Nephron (organoid): Measurements from ENCODE around the gene TRABD.
A peak's percentile ranks its signal among the peaks of the same experiment; 100 is the strongest.

Experiments
- H3K27ac Mint-ChIP-seq, 3 experiments: 2 replicates each; pipeline ENCODE4 v1.8.0; 2020; ENCODE audit warnings: mixed read lengths in 3 of 3, mild to moderate bottlenecking in 2 of 3, moderate library complexity in 1 of 3
- H3K27me3 Mint-ChIP-seq: 2 replicates; pipeline ENCODE4 v1.8.0; 2021; ENCODE audit warnings: low read depth, mild to moderate bottlenecking, moderate library complexity, mixed read lengths
- H3K36me3 Mint-ChIP-seq: 2 replicates; pipeline ENCODE4 v1.8.0; 2020; ENCODE audit warnings: low read depth, mixed read lengths
- H3K4me1 Mint-ChIP-seq: 2 replicates; pipeline ENCODE4 v1.8.0; 2020; ENCODE audit warnings: mixed read lengths
- H3K4me3 Mint-ChIP-seq, 3 experiments: 2 replicates each; pipeline ENCODE4 v1.8.0; 2020; ENCODE audit warnings: mild to moderate bottlenecking in 3 of 3, mixed read lengths in 3 of 3, moderate library complexity in 2 of 3
- H3K9me3 Mint-ChIP-seq: 2 replicates; pipeline ENCODE4 v1.8.0; 2020; ENCODE audit warnings: mixed read lengths
- TF ChIP-seq, protein P1 (sequence below), 3 experiments: fragments of 200-600 bp; sonication (generic); IDR thresholded peaks; one replicate each; pipeline ENCODE4 v1.5.0; 2021; ENCODE audit warnings: antibody characterized with exemption in 3 of 3; ENCODE audit not compliant: unreplicated experiment in 3 of 3

TRABD gene

GRCh38 chr22:50140615-50141014 is 45.1 kb upstream of the TRABD start:
- no peak overlapping the region for H3K4me3 Mint-ChIP-seq
- H3K36me3 Mint-ChIP-seq, result no peaks in the 10 kb centered on the region
- TF ChIP-seq, protein P1, sequence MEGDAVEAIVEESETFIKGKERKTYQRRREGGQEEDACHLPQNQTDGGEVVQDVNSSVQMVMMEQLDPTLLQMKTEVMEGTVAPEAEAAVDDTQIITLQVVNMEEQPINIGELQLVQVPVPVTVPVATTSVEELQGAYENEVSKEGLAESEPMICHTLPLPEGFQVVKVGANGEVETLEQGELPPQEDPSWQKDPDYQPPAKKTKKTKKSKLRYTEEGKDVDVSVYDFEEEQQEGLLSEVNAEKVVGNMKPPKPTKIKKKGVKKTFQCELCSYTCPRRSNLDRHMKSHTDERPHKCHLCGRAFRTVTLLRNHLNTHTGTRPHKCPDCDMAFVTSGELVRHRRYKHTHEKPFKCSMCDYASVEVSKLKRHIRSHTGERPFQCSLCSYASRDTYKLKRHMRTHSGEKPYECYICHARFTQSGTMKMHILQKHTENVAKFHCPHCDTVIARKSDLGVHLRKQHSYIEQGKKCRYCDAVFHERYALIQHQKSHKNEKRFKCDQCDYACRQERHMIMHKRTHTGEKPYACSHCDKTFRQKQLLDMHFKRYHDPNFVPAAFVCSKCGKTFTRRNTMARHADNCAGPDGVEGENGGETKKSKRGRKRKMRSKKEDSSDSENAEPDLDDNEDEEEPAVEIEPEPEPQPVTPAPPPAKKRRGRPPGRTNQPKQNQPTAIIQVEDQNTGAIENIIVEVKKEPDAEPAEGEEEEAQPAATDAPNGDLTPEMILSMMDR (IDR thresholded peaks at IDR 0.05; ENCODE audit: unreplicated experiment in 3 of 3), result no peak

GRCh38 chr22:50141462-50141861 is 44.3 kb upstream of the TRABD start:
- Mint-ChIP-seq H3K4me1 (peaks cover 15% of the 10 kb centered on the region), H3K27ac (no peak overlapping the region), H3K4me3 (no peak overlapping the region), H3K36me3 (no peaks in the 10 kb centered on the region), H3K9me3 (peaks cover 3% of the 10 kb centered on the region), H3K27me3 (peaks cover 18% of the 10 kb centered on the region)
- TF ChIP-seq, protein P1 (IDR thresholded peaks at IDR 0.05; ENCODE audit: unreplicated experiment in 3 of 3), result no peak

More at GRCh38 chr22:50140615-50141014, 45.1 kb upstream of the TRABD start:
- peaks cover 18% of the 10 kb centered on the region for H3K27me3 Mint-ChIP-seq
- peaks cover 3% of the 10 kb centered on the region for H3K9me3 Mint-ChIP-seq
- no peak overlapping the region for H3K27ac Mint-ChIP-seq
- peaks cover 15% of the 10 kb centered on the region for H3K4me1 Mint-ChIP-seq

DNA sequence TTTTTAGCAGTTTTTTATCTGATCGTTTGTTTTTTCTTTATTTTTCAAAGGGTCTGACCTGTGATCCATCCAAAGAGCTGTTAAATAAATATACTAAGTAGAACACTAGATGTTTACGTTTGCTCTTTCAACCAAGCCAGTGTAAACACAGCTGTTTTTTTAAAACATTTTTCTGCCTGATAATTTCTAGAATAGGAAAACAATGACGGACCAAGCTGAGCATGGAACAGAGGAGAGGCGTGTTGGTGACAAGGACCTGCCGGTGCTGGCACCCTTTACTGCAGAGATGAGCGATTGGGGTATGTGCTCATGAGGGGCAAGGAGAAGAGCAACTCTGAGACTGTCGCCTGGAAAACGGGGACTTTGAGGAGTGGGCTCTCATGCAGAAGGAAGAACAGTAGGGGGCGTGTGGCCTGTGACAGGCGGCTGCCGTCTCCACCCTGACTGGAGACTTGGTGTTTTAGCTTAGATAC is 43.8 kb upstream of the TRABD start:
- H3K36me3 Mint-ChIP-seq, result no peaks in the 10 kb centered on the region
- TF ChIP-seq, protein P1 (IDR thresholded peaks at IDR 0.05; ENCODE audit: unreplicated experiment in 3 of 3), result peak in 2 of 3 experiments; percentile 19 to 51
- peak overlapping the region in 1 of 3 experiments; percentile 9 for H3K4me3 Mint-ChIP-seq
- peak overlapping the region in 2 of 3 experiments; percentile 3 to 6 for H3K27ac Mint-ChIP-seq
- peaks cover 3% of the 10 kb centered on the region for H3K9me3 Mint-ChIP-seq
- peaks cover 15% of the 10 kb centered on the region for H3K4me1 Mint-ChIP-seq
- peaks cover 18% of the 10 kb centered on the region for H3K27me3 Mint-ChIP-seq

GRCh38 chr22:50143096-50143495 is 42.6 kb upstream of the TRABD start:
- Mint-ChIP-seq H3K9me3 (no peaks in the 10 kb centered on the region), H3K27ac (no peak overlapping the region), H3K4me1 (peaks cover 17% of the 10 kb centered on the region), H3K4me3 (no peak overlapping the region), H3K27me3 (peaks cover 18% of the 10 kb centered on the region), H3K36me3 (no peaks in the 10 kb centered on the region)
- TF ChIP-seq, protein P1 (IDR thresholded peaks at IDR 0.05; ENCODE audit: unreplicated experiment in 3 of 3), result no peak

DNA sequence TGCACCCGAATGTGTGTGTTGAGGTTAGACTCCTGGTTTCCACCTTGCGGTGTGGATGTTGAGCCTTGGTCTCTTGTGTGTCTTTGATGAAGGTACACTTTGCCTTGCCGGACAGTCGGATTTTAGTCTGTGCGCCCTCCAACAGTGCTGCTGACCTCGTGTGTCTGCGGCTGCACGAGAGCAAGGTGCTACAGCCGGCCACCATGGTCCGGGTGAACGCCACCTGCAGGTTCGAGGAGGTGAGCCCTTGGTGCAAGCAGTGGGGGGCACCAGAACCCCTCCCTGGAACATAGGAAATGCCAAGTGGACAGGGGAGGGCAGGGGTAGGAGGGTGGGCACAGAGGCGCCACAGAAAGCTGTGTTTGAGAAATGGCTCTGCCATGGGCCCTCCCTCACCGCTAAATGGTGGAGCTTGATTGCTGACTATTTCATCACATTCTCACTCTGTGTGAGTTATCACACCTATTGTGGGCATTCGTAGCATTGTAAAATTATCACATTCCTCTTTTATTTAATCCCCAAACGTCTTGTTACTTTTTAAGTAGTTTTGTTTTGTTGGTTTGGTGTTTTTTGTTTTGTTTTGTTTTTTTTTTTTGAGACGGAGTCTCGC is 41.6 kb upstream of the TRABD start:
- no peak overlapping the region for H3K27ac Mint-ChIP-seq
- peaks cover 17% of the 10 kb centered on the region for H3K4me1 Mint-ChIP-seq
- peaks cover 18% of the 10 kb centered on the region for H3K27me3 Mint-ChIP-seq
- no peaks in the 10 kb centered on the region for H3K36me3 Mint-ChIP-seq
- TF ChIP-seq, protein P1 (IDR thresholded peaks at IDR 0.05; ENCODE audit: unreplicated experiment in 3 of 3), result no peak
- H3K9me3 Mint-ChIP-seq, result no peaks in the 10 kb centered on the region
- H3K4me3 Mint-ChIP-seq, result no peak overlapping the region
